Head of caudate nucleus (tissue), 42 donors: ENCODE measurements around the gene VGLL2.
"Not testable (repeated sequence)": the region's sequence is repeated elsewhere in the genome, so short reads cannot be mapped to it uniquely, and the experiment has no call there.

ENCODE experiments used
- DNase-seq, 42 donors: peaks; one replicate each; pipeline versions ENCODE4 v3.0.0 to v3.0.0-alpha.2; 2020 to 2021; ENCODE audit warnings: mixed read lengths in 7 of 42
- intact Hi-C: fragments of 100-400 bp; cut with DNase I; formaldehyde crosslinking; loops from one replicate; pipeline ENCODE4 v1.15.0; 2022

VGLL2 gene, protein sequence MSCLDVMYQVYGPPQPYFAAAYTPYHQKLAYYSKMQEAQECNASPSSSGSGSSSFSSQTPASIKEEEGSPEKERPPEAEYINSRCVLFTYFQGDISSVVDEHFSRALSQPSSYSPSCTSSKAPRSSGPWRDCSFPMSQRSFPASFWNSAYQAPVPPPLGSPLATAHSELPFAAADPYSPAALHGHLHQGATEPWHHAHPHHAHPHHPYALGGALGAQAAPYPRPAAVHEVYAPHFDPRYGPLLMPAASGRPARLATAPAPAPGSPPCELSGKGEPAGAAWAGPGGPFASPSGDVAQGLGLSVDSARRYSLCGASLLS

DNA sequence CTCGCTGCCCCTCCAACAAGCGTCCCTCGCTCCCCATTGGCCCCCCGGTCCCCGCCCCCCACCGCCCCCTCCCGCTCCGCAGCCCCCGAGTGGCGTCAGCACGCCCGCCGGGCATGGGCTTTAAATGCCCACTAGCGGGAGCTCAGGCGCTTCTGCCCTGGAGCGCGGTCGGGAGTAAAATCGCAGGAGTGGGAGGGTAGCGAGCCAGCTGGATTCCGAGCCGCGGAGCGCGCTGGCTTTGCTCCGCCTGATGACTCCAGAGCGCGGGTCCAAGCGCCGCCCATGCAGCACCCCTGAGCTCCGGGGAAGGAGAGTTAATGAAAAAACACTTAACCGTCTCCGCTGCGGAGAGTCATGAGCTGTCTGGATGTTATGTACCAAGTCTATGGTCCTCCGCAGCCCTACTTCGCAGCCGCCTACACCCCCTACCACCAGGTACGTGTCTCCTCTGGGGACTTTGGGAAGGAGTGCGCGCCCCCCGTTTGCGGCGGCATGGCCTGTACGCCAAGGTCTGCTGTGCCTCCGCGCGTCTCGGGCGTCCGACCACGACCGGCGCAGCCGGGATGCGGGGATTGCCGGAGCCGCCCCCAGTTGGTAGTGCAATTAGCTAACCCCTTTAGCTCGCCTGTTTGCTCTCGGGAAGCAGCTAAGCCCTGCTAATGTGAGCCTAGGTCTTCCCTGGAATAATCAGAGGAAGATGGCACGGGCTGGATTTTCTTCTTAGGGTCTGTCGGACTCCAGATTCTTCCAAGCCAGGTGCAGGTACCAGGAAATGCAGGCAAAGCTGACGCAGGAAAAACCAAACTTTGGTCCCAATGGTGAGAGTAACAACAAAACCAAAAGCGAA, at the start of gene VGLL2:
Gene VGLL2 (plus strand): TSS at position 149 of the 847 bp plus-strand sequence. CDS start 206 bp downstream, at position 355.
- DNase-seq: peak in 20 of 42 donors; percentile 7 to 60 (median 30)

DNA sequence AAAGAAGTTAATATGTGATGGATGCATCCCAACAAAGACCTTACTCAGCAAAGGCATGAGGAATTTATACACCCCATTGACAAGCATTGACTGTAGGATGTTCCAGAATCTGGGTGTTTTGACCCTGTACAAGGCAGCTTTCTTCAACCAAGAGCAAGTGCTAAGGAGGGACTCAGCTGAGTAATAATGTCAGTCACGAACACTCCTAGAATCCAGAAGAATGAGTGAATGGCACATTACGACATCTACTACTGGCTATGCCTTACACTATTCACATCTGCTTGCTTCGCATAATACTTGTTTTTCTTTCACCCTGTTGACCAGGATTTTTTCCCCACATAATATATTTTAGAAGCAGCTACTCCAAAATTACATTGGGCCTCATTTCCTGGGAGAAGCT, 42.5 kb upstream of the VGLL2 start:
- intact Hi-C loops: no loop called here
- no peak for DNase-seq

More for the DNA sequence above, at the start of gene VGLL2:
- intact Hi-C loops: no loop called here

DNA sequence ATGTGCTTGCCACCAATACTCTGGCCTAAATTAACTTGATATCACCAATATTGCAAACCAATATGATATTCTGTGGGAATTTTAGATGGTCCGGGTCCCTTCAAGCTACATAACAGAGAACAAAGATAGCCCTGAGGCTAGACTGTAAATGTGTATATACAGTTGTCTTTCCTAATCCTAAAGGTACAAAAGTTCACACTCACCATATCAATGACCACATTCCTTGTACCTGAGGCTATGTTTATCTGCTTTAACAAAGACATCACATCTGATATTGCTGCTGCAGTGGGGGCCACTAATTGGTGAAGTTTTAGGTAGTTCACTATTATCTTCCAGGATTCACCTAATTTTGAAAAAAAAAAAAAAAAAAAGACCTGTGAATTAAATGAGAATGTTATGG, 38.6 kb upstream of the VGLL2 start:
- DNase-seq: no peak
- intact Hi-C loops: no loop called here

DNA sequence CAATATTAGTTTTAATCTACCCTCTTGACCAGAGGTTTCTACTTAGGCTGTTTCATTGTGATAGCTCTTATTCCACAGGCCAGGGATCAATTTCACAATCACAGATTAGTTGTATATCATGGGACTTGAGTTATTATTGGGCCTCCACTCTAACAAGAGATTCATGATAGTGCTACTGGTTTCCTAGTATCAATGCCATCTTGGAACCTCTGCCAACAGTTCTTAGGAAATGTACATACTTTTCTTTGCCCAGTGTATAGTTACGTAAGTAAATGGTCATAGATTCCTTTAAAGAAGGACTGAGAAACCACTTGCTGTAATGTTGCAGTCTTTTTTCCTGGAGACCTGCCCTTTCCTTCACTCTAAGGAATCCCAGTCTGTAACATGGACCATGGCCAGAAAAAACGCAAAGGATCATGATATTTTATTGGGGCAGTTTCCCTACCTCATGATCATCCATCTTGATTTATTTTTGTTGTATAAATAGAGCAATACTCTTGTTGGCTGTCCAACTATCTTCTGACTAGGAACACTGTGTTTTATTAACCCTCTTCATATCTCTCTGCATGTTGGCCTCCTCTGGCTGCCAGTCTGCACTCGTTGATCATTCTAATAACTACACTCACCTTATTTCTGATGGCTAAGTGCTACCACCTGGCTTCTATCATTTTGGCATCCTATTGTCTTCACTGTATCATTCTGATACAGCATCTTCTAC, 38.0 kb upstream of the VGLL2 start:
- DNase-seq: no peak
- intact Hi-C loops: no loop called here

DNA sequence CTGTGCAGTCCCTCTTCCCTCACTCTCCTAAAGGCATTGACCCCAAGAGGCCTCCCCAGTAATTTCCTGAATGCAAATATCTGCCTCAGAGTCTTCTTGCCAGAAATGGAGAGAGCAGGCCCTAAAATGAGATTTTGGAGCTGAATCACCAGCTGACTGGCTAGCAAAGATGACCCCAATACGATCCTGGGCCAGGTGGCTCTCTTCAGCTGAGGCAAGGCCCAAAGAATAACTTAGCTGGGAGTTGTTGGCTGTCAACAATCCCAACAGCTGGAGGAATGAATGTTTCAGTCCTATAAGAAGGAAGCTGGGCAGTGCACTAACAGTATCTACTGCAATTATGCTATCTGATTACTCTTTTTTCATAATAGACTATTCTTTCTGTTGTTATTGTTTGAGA, 37.2 kb upstream of the VGLL2 start:
- intact Hi-C loops: no loop called here
- no peak for DNase-seq

DNA sequence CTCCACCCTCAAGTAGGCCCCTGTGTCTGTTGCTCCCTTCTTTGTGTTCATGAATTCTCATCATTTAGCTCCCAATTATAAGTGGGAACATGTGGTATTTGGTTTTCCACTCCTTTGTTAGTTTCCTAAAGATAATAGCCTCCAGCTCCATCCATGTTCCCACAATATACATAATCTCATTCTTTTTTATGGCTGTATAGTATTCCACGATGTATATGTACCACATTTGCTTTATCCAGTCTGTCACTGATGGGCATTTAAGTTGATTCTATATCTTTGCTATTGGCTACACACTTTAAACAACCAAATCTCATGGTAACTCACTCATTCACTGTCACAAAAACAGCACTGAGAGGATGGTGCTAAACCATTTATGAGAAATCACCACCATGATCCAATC, 35.5 kb upstream of the VGLL2 start:
- intact Hi-C loops: no loop called here
- no peak for DNase-seq

DNA sequence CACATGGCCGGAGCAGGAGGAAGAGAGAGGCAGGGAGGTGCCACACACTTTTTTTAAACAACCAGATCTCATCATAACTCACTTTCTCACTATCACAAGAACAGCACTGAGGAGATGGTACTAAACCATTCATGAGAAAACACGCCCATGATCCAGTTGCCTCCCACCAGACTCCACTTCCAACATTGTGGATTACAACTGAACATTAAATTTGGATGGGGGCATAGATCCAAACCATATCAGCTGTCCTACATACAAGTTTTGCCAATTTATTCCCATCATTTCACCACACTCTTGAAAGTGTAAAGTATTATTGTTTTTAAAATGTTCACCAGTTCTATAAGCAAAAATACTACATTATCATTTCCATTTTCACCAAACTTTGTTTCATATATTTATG, 33.9 kb upstream of the VGLL2 start:
- intact Hi-C loops: no loop called here
- no peak for DNase-seq

DNA sequence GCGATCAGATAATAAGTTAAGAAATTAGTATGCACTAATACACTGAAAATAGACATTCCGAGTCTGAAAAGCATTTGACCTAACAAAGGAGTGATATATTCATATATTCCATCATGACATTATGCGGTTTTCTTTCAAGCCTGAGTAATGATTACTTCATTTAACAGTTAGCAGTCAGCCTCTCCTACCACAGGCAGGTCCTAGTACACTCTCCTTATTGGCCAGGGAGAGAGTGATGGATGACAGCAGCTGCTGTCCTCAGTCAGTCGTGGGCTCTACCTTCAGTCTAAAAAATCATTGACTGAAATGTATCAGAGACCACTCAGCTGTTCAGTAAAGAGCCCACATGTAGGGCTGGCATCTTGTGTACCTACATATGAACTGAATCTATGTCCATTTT, 33.2 kb upstream of the VGLL2 start:
- intact Hi-C loops: no loop called here

DNA sequence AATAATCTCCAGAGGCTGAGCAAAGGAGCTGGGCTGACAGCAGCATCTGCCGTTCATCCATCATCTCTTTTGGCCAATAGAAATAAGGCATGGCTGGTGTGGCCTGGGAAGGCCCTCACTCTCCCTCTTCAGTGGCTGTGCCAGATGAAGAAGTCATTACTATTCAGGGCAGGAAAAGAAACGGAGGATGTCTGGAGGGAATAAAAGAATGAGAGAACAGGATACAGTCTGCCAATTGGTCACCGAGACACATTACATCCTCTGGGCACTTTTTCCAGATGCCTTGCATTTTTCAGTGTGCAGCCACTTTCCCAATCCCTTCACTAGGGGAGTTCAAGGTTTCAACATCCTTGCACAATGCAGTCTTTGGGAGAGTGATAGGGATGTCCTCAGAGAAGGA, 32.2 kb upstream of the VGLL2 start:
- DNase-seq: no peak
- intact Hi-C loops: no loop called here

More for the DNA sequence above, 33.2 kb upstream of the VGLL2 start:
- DNase-seq: no peak

DNA sequence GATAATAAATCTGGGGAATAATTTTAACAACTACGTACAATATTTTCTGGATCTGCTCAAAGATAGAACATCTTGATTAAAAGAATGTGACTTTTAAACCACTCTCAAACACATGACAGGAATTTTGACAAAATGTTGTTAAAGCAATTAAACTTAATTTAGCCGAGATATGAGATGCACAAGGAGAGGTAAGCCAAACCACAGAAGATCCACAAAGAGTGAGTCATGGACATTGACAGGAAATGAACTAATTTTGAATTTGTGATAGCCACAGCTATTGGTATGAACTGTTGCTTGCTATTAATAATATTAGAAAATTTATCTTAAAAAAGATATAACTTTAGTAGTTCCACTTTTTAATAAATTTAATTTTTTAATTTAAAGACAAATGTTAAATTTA, 27.8 kb upstream of the VGLL2 start:
- intact Hi-C loops: no loop called here
- no peak for DNase-seq

DNA sequence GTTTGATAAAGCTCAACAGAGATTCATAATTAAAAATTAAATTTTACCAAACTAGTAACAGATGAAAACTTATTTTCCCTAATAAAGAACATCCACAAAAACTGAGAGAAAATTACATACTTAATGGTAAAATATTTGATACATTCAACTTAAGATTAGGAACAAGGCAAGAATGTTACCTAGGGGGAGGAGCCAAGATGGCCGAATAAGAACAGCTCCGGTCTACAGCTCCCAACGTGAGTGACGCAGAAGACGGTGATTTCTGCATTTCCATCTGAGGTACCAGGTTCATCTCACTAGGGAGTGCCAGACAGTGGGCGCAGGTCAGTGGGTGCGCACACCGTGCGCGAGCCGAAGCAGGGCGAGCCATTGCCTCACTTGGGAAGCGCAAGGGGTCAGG, 20.8 kb upstream of the VGLL2 start:
- DNase-seq, intact Hi-C loops: not testable (repeated sequence)

DNA sequence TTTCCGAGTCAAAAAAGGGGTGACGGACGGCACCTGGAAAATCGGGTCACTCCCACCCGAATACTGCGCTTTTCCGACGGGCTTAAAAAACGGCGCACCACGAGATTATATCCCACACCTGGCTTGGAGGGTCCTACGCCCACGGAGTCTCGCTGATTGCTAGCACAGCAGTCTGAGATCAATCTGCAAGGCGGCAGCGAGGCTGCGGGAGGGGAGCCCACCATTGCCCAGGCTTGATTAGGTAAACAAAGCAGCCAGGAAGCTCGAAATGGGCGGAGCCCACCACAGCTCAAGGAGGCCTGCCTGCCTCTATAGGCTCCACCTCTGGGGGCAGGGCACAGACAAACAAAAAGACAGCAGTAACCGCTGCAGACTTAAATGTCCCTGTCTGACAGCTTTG, 20.4 kb upstream of the VGLL2 start:
- DNase-seq, intact Hi-C loops: not testable (repeated sequence)

DNA sequence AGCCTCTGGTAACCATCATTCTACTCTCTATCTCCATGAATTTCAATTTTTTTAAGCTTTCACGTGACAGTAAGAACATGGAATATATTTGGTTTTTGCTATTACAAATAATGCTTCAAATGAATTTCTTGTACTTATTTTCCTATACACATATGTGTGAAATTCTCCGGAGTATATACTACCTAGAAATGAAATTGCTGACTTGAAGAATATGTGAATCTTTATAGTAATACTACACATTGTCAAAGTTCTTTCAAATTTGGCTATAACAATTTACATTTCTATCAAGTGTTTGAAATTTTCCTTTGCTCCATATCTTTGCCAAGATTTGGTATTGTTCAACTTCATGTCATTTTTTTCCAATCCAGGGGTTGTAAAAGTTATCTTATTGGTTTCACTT, 11.6 kb upstream of the VGLL2 start:
- intact Hi-C loops: no loop called here
- no peak for DNase-seq

DNA sequence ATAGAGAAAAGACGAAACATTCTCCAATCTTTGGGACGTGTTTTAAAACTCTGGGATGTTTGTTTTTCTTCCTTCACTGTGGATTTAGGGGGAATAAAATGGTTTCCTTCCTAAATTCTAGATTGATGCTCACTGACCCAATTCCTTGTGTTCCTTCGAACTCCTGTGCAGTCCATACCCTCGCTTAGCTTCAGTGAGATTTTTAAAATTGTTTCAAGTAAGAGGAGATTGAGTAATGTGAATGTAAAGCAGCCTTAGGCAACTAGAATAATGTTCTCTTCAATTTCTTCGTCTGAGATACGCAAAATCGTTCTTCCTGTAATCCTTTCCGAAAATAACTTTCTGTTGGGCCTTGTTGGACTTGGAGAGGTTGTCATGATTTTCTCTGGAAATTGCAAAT, 2.6 kb upstream of the VGLL2 start:
- intact Hi-C loops: no loop called here
- no peak for DNase-seq

DNA sequence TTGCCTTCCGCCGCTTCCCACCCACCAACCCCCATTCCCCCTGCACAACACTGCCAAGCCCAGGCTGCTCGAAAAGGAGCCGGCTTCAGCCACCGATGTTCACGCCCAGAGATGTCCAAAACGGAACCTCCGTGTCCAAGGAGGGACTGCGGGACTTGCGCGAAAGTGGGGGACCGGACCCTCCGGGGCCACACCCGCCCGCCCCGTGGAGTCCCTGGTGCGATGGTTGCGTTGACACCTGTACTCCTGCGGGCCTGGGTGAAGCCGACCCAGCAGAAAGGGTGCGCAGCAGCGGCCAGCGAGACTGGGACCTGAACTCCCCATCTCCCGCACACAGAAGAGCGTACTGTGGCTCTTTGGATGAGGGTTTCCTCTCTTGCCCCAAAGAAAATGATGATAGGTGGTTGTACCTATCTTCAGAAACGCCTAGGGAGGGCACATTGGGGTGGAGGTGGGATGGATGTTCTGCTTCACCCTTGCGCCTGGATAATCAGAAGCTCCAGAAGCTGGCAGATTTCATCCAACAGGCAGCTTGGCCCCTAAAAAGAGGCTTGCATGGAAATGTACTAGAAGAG, 1.9 kb upstream of the VGLL2 start:
- intact Hi-C loops: no loop called here
- no peak for DNase-seq

DNA sequence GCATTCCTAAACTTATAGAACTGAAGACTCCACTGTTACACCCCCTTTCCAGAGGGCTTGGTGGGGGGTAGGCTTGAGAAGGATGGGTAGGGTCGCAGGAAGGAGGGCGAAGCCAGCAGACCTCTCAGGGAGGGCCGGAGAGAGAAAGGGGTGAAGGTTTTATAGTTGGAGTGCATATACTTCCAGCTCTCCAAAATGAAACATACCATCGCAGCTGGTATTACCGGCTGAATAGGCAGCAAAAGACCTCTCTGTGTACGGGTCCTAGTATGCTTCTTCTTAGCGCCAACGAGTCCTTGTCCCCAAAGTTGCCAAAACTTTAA, 1.0 kb upstream of the VGLL2 start:
- intact Hi-C loops: no loop called here
- DNase-seq: no peak

DNA sequence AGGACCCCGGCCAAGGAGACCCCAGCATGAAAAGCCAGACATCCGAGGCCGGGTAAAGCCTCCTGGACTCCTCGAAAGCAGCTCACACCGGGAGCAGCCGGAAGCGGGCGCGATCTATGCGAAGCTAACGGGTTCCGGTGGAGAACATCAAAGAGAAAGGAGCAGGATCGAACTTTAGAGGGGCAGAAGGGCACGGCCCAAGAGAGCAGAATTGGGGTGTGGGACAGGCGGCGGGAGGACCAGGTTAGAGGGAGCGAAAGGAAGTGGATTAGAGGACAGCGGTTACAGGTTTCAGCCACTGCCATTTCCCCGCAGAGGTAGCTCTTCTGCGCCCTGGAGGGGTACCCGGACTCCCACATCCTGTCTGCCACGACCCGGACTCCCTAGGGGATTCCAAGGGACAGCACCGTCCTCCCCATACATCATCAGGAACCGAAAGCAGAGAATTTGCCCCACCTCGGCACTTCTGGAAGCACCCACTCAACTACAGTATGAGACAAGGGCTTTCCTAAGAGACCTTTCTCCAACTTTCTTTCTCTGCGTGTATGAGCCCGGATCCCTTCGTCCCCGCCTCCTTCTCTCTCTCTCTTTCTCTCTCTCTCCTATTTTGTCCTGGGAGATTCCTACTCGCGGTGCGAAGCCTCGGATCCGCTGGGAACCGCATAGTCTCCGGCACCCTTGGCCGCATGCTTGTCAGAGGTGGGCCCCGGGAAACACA, 507 bp upstream of the VGLL2 start:
- no peak for DNase-seq
- intact Hi-C loops: no loop called here

DNA sequence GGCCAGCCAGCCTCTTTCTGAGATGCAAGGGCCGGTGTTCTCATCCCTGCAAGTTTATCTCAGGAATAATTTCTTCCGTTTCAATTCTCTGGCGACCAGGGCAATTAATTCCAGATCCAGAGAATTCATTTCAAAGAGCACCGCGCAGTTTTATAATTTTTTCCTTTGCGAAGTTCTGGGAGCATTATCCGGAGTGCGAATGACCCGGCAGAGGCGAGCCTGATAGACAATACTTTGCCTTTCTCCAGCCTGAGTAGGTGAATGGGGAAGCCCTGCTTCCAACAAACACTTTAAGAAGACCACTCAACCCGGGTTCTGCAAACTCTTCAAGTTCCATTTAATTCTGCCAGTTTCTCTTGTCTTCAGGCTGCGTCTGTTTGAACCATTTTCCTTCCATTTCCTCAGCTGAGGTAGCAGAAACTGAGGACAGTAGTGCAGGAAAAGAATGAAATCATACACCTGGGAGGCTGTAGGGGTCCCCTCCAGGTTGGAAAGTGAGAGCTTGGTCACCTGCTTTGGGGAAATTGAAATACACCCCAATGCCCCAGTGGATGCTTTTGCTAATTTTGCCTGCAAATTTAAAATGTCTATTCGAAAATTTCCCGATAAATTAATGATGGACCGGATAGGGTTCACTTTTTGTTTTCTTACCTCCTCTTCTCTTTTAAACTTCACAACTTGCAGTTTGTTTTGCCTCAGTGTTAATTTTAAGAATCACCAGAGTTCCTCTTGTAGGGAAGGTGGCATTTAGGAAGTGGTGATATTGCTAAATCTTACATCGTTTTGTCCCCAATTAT, 1.1 kb downstream of the VGLL2 start:
- intact Hi-C loops: no loop called here
- no peak for DNase-seq

DNA sequence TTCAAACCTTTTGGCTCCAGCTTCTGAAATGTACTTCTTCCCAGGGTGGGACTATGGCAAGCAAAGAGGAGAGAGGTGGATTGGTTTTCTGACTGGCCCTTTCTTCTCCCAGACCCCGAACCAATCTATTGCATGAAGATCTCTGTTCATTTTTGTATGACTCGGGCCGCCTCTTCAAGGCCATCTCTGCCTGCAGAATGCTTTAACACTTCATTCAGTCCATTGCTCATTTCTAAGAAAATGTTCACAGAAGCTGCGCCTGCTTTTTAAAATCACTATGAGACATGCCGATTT, 1.6 kb downstream of the VGLL2 start:
- no peak for DNase-seq
- intact Hi-C loops: no loop called here
